ENCODE results near the gene MED31. TPM values are rescaled to one million over a fixed set of nuclear protein-coding genes. Genes with fewer than 3 reads are reported as not detected.

Gene MED31
- total RNA-seq, 2 experiments from 2014 or later: 21.7 to 22.5 TPM

- peaks cover 36% of the 10 kb centered on the region for H3K36me3 Mint-ChIP-seq (ENCODE audit: low read depth)
- intact Hi-C loops (cut with micrococcal nuclease): no loop called here
- CTCF ChIA-PET: no interaction called here
- no peak overlapping the region for H3K27ac Mint-ChIP-seq
- H3K4me3 Mint-ChIP-seq: no peak overlapping the region
- H3K4me1 Mint-ChIP-seq (ENCODE audit: low read depth): peaks cover 2% of the 10 kb centered on the region
- no peak for DNase-seq
- H3K27me3 Mint-ChIP-seq (ENCODE audit: low read depth): no peaks in the 10 kb centered on the region
- H3K9me3 Mint-ChIP-seq: no peaks in the 10 kb centered on the region
These were observed 18.9 kb downstream of the MED31 start for GRCh38 chr17:6632530-6632929.

GRCh38 chr17:6630390-6630789, 21.0 kb downstream of the MED31 start:
- DNase-seq: no peak
- CTCF ChIA-PET: no interaction called here
- Mint-ChIP-seq H3K9me3 (no peaks in the 10 kb centered on the region), H3K27ac (no peak overlapping the region), H3K4me3 (no peak overlapping the region), H3K36me3 (ENCODE audit: low read depth) (peaks cover 34% of the 10 kb centered on the region), H3K4me1 (ENCODE audit: low read depth) (peaks cover 2% of the 10 kb centered on the region), H3K27me3 (ENCODE audit: low read depth) (no peaks in the 10 kb centered on the region)
- intact Hi-C loops (cut with micrococcal nuclease): no loop called here

GRCh38 chr17:6627019-6627418, 24.4 kb downstream of the MED31 start:
- intact Hi-C loops (cut with micrococcal nuclease): no loop called here
- no peaks in the 10 kb centered on the region for H3K27me3 Mint-ChIP-seq (ENCODE audit: low read depth)
- H3K4me1 Mint-ChIP-seq (ENCODE audit: low read depth): peaks cover 2% of the 10 kb centered on the region
- CTCF ChIA-PET: interaction anchor here (0.6 kb wide), 1 partner anchor 302 kb away, joined by 5 read pairs; no protein-coding TSS in a partner anchor
- H3K4me3 Mint-ChIP-seq: no peak overlapping the region
- H3K9me3 Mint-ChIP-seq: no peaks in the 10 kb centered on the region
- no peak for DNase-seq
- H3K27ac Mint-ChIP-seq: no peak overlapping the region
- H3K36me3 Mint-ChIP-seq (ENCODE audit: low read depth): peaks cover 14% of the 10 kb centered on the region

- H3K4me3 Mint-ChIP-seq: no peak overlapping the region
- intact Hi-C loops (cut with micrococcal nuclease): no loop called here
- no peak for DNase-seq
- CTCF ChIA-PET: interaction anchor here (0.6 kb wide), 1 partner anchor 301 kb away, joined by 5 read pairs; no protein-coding TSS in a partner anchor
- peaks cover 2% of the 10 kb centered on the region for H3K4me1 Mint-ChIP-seq (ENCODE audit: low read depth)
- H3K27ac Mint-ChIP-seq: no peak overlapping the region
- no peaks in the 10 kb centered on the region for H3K9me3 Mint-ChIP-seq
- no peaks in the 10 kb centered on the region for H3K27me3 Mint-ChIP-seq (ENCODE audit: low read depth)
- H3K36me3 Mint-ChIP-seq (ENCODE audit: low read depth): peaks cover 14% of the 10 kb centered on the region
These were observed 24.8 kb downstream of the MED31 start for GRCh38 chr17:6626616-6627015.

GRCh38 chr17:6623941-6624340, 27.5 kb downstream of the MED31 start:
- CTCF ChIA-PET: no interaction called here
- no peak overlapping the region for H3K4me3 Mint-ChIP-seq
- no peak for DNase-seq
- no peaks in the 10 kb centered on the region for H3K4me1 Mint-ChIP-seq (ENCODE audit: low read depth)
- no peak overlapping the region for H3K27ac Mint-ChIP-seq
- H3K9me3 Mint-ChIP-seq: no peaks in the 10 kb centered on the region
- peaks cover 12% of the 10 kb centered on the region for H3K36me3 Mint-ChIP-seq (ENCODE audit: low read depth)
- intact Hi-C loops (cut with micrococcal nuclease): no loop called here
- no peaks in the 10 kb centered on the region for H3K27me3 Mint-ChIP-seq (ENCODE audit: low read depth)

GRCh38 chr17:6611231-6611630, 40.2 kb downstream of the MED31 start:
- Mint-ChIP-seq H3K27me3 (ENCODE audit: low read depth) (no peaks in the 10 kb centered on the region), H3K4me3 (no peak overlapping the region), H3K9me3 (no peaks in the 10 kb centered on the region), H3K27ac (no peak overlapping the region), H3K4me1 (ENCODE audit: low read depth) (peaks cover 3% of the 10 kb centered on the region), H3K36me3 (ENCODE audit: low read depth) (peaks cover 20% of the 10 kb centered on the region)
- intact Hi-C loops (cut with micrococcal nuclease): no loop called here
- CTCF ChIA-PET: no interaction called here
- DNase-seq: no peak

GRCh38 chr17:6610011-6610410, 41.4 kb downstream of the MED31 start:
- Mint-ChIP-seq H3K4me3 (no peak overlapping the region), H3K36me3 (ENCODE audit: low read depth) (peaks cover 20% of the 10 kb centered on the region), H3K27me3 (ENCODE audit: low read depth) (no peaks in the 10 kb centered on the region), H3K27ac (no peak overlapping the region), H3K4me1 (ENCODE audit: low read depth) (peaks cover 3% of the 10 kb centered on the region), H3K9me3 (no peaks in the 10 kb centered on the region)
- CTCF ChIA-PET: no interaction called here
- no peak for DNase-seq
- intact Hi-C loops (cut with micrococcal nuclease): no loop called here

- Mint-ChIP-seq H3K36me3 (ENCODE audit: low read depth) (peaks cover 14% of the 10 kb centered on the region), H3K9me3 (no peaks in the 10 kb centered on the region)
These were observed 43.1 kb downstream of the MED31 start for GRCh38 chr17:6608321-6608720.

GRCh38 chr17:6605142-6605541, 46.3 kb downstream of the MED31 start:
- intact Hi-C loops (cut with micrococcal nuclease): no loop called here
- Mint-ChIP-seq H3K9me3 (no peaks in the 10 kb centered on the region), H3K27me3 (ENCODE audit: low read depth) (no peaks in the 10 kb centered on the region), H3K27ac (no peak overlapping the region), H3K36me3 (ENCODE audit: low read depth) (peaks cover 23% of the 10 kb centered on the region), H3K4me3 (no peak overlapping the region), H3K4me1 (ENCODE audit: low read depth) (no peaks in the 10 kb centered on the region)
- CTCF ChIA-PET: no interaction called here
- DNase-seq: no peak

More at GRCh38 chr17:6608321-6608720, 43.1 kb downstream of the MED31 start:
- H3K4me1 Mint-ChIP-seq (ENCODE audit: low read depth): no peaks in the 10 kb centered on the region
- no peak overlapping the region for H3K4me3 Mint-ChIP-seq
- no peaks in the 10 kb centered on the region for H3K27me3 Mint-ChIP-seq (ENCODE audit: low read depth)
- intact Hi-C loops (cut with micrococcal nuclease): no loop called here
- no peak for DNase-seq
- H3K27ac Mint-ChIP-seq: no peak overlapping the region
- CTCF ChIA-PET: interaction anchor here (1.2 kb wide), 1 partner anchor 9 kb away, joined by 3 read pairs; no protein-coding TSS in a partner anchor

GRCh38 chr17:6603744-6604325, 47.6 kb downstream of the MED31 start:
- CTCF ChIA-PET: no interaction called here
- Mint-ChIP-seq H3K27ac (no peak overlapping the region), H3K9me3 (no peaks in the 10 kb centered on the region), H3K36me3 (ENCODE audit: low read depth) (peaks cover 25% of the 10 kb centered on the region), H3K4me1 (ENCODE audit: low read depth) (no peaks in the 10 kb centered on the region), H3K4me3 (no peak overlapping the region), H3K27me3 (ENCODE audit: low read depth) (no peaks in the 10 kb centered on the region)
- no peak for DNase-seq
- intact Hi-C loops (cut with micrococcal nuclease): no loop called here

GRCh38 chr17:6602141-6602540, 49.3 kb downstream of the MED31 start:
- H3K4me1 Mint-ChIP-seq (ENCODE audit: low read depth): no peaks in the 10 kb centered on the region
- intact Hi-C loops (cut with micrococcal nuclease): no loop called here
- no peak for DNase-seq
- H3K9me3 Mint-ChIP-seq: no peaks in the 10 kb centered on the region
- CTCF ChIA-PET: interaction anchor here (0.9 kb wide), 1 partner anchor 68 kb away, joined by 3 read pairs; no protein-coding TSS in a partner anchor
- no peak overlapping the region for H3K27ac Mint-ChIP-seq
- H3K27me3 Mint-ChIP-seq (ENCODE audit: low read depth): no peaks in the 10 kb centered on the region
- peaks cover 26% of the 10 kb centered on the region for H3K36me3 Mint-ChIP-seq (ENCODE audit: low read depth)
- H3K4me3 Mint-ChIP-seq: no peak overlapping the region

GRCh38 chr17:6599364-6599763, 52.0 kb downstream of the MED31 start:
- H3K27ac Mint-ChIP-seq: no peak overlapping the region
- no peaks in the 10 kb centered on the region for H3K4me1 Mint-ChIP-seq (ENCODE audit: low read depth)
- no peaks in the 10 kb centered on the region for H3K9me3 Mint-ChIP-seq
- no peaks in the 10 kb centered on the region for H3K27me3 Mint-ChIP-seq (ENCODE audit: low read depth)
- intact Hi-C loops (cut with micrococcal nuclease): no loop called here
- CTCF ChIA-PET: interaction anchor here (0.6 to 0.7 kb wide), 2 partner anchors 9 to 110 kb away, joined by 3 to 5 read pairs; no protein-coding TSS in a partner anchor
- no peak overlapping the region for H3K4me3 Mint-ChIP-seq
- no peak for DNase-seq
- peaks cover 30% of the 10 kb centered on the region for H3K36me3 Mint-ChIP-seq (ENCODE audit: low read depth)

- intact Hi-C loops (cut with micrococcal nuclease): no loop called here
- no peaks in the 10 kb centered on the region for H3K27me3 Mint-ChIP-seq (ENCODE audit: low read depth)
- H3K4me1 Mint-ChIP-seq (ENCODE audit: low read depth): no peaks in the 10 kb centered on the region
- DNase-seq: no peak
- H3K9me3 Mint-ChIP-seq: no peaks in the 10 kb centered on the region
- no peak overlapping the region for H3K4me3 Mint-ChIP-seq
- peaks cover 35% of the 10 kb centered on the region for H3K36me3 Mint-ChIP-seq (ENCODE audit: low read depth)
- no peak overlapping the region for H3K27ac Mint-ChIP-seq
- CTCF ChIA-PET: interaction anchor here (0.7 to 1.1 kb wide), 3 partner anchors 19 to 136 kb away, joined by 3 to 5 read pairs (median 3); no protein-coding TSS in a partner anchor
These were observed 53.7 kb downstream of the MED31 start for GRCh38 chr17:6597727-6598126.

All from activated naive CD4-positive, alpha-beta T cell treated with anti-CD3 and anti-CD28 coated beads for 36 hours (primary cell).